GDM1 (cell line): ENCODE data around the gene KRI1.

Experiments used
- DNase-seq: peaks from one replicate; lab custom pipeline; 2025; lab: John Stamatoyannopoulos, UW

KRI1 gene

DNA sequence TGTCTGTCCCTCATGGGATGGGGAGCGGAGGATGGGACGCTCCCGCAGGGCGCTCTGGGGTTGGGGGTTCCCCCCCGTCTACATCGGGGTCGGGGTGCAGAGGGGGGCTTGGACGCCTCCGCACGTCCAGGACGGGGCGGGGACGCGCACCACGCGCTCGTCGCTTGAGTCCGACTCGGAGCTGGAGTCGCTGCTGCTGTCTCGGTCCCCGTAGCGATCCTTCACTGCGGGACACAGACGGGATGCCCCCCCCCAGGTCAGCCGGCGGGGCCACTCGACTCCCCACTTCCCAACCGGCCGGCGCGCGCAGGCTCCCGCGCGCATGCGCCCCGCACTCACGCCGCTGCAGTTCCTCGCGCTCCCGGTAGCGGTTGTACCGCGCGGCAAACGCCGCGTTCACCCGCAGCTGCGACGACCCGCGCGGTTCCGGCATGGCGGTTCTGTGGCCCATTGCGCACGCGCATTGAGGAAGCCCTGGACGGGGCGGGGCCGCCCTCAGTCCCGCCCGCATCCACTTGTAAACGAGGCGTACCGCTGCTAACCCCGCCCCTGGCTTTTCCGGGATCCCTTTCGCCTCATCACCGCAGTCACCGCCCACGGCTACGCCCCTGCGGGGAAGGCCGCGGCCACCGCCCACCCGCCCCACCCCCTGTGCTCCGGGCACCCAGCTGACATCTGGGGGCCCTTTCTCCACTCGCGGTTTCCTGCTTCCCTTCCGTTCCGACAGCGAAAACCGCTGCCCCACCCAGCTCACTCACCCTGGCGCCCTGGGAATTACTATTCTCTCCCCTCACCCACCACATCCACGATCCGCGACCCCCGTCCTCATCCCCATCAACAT lies at the start of gene KRI1:
KRI1 (minus strand) TSS at position 444 of the 841 bp plus-strand sequence; CDS start at position 433, 11 bp downstream.
- DNase-seq: peak; percentile 98

DNA sequence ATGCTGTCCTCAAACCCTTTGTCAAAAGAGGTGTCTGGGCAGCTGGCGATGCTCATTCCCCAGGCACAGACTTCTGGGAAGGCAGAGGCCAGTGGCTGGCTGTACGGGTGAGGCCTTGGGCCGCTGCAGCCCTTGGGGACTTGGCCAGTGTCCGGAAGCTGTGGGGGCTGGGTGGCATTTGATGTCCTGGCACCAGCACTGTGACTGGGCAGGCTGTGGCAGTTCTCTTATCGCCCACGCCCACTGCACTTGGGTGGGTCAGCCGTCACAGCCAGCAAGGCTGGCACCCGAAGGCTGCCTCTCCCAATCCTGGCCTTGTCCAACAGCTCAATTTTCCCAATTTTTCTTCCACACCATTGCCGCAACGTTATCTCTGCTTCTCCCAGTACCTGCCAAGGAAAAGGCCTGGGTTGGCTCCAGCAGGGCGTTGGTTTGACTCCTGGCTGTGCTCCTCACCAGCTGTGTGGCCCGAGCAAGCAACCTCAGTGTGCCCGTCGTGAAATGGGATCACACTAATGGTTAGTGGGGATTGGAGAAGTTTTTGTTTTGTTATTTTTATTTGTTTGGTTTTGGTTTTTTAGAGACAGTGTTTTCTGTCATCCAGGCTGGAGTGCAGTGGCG lies 46.8 kb upstream of the KRI1 start:
- no peak for DNase-seq

DNA sequence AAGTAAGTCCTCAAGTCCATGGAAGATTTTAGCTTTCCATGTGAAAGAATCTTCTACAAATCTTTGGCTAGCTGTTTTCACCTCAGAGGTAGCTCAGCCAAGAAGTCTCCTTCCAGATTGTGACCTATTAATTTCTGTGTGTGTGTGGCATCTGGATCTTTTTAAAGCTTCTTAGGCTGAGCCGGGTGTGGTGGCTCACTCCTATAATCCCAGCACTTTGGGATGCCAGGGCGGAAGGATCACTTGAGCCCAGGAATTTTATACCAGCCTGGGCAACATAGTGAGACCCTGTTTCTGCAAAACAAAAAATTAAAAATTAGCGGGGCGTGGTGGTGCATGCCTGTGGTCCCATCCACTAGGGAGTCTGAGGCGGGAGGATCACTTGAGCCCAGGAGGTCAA lies 46.1 kb upstream of the KRI1 start:
- DNase-seq: no peak

DNA sequence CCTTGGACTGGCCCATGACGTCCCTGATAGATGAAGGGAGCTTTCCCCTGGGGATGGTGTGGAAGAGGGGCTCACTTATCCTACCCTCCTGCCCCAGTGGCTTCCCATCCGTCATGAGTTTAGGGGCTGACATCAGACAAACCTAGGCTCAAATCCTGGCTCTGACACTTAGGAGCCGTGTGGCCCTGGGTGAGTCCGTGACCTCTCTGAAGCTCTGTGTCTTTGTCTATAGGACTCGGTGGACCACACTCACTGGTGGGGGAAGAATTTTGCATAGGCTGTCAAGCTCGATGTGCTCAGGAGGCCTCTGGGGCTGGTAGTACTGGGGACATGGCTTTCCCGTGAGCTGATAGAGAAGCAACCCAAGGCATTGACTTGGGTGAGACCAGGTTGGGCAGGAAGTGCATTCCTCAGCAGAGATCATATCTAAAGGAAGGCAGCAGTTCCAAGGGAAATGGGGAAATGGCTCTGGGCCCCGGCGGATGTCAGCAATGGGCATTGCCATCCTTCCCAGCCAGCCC lies 38.7 kb upstream of the KRI1 start:
- DNase-seq: no peak

DNA sequence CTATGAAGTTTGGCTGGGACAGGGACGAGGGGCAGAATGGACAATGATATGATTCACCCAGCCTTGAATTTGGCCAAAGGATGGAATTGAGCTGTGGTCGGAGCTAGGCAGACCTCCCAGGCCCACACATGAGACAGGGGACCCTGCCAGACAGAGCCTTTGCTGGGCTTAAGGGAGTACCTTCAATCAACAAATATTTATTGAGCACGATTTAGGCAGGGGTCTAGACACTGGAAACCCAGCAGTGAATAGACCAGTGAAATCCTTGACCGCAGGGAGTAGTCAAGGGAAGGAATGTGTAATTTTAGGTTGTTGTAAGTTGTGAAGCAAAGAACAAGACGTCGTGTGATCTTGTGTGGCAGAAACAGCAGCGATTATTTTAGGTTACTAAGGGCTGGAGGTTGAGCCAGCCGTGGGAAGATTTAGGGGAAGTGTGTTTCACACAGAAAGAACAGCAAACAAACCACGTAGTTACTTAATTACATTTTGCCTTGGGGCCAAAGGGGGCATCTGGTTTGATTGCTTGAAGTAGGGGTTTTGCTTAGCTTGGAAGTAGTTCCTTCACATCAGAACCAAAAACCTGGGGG lies 38.2 kb upstream of the KRI1 start:
- peak; percentile 30 for DNase-seq

DNA sequence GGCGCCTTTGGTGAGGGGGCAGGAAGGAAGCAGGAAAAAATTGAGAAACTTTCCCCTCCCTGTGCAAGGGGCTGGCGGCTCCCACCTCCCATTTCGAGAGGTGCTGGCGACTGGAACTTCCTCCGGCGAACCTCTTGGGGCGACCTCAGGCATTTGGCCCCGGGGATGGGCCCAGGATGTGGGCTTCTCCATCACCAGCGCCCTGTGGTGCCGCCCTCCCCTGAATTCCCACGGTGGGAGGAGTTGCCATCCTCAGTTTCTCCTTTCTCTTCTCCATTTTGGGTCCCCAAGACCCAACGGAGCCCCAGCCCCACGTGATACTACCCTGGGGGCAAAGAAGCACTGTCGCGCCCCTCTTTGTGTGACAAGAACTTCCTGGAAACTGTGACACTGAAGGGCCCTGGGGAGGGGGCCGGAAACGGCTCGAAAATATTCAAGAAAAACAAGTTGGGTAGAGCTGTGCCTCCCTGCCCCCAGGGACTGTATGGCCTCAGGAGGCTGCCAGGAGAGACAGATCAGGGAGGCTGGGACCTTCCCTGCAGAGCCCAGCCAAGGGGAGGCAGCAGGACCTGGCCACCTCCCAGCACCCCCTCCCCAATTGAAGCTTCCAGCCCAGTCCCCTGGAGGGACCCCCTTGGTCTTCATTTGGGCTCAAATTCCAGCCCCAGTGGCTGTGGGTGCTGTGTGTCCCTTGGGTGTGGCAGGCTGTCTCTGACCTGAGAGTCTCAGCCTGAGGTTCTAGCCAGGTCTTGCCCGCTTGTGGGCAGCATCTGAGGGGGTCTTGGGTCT lies 37.5 kb upstream of the KRI1 start:
- no peak for DNase-seq

DNA sequence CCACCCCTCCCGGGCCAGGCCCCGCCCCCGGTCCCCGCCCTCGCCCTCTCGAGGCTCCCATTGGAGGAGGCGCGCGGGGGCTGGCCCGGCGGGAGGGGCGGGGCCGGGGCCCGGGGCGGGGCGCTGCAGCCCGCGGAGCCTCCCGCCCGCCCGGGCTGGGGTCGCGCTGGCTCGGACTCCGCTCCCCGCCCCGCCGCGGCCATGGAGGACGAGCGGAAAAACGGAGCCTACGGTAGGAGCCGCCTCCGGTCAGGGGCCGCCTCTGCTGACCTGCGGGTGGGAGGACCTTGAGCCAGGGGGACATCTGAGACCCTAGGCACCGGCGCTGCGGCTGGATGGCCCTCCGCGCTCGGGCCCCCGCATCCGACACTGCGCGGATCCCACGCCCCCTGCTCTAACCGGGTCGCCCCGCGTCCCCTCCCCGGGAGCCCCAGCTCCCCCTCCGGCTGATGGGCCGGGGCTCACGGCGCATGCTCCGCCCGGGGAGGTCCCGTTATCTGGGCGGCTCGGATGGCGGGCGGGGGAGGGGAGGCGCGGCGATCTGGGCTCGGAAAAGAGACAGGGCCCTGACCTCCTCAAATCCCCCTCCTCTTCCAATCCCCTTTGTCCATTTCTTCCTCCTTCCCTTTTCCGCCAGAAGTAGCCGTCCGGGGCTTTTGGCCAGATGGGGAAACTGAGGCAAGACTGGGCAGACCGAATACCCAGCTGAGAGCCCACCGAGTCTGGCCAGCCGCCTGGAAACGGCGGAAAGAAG lies 36.7 kb upstream of the KRI1 start:
- DNase-seq: peak; percentile 51

DNA sequence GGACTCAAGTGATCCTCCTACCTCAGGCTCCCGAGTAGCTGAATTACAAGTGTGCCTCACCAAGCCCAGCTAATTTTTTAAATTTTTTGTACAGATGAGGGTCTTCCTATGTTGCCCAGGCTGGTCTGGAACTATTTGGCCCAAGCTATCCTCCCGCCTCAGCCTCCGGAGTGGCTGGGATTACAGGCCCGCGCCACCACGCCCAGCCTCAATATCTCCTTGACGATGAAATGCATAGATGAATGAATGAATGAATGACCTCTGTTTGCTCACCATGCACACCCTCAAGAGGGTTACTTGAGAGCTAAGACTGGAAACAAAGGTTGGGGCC lies 36.2 kb upstream of the KRI1 start:
- DNase-seq: no peak

DNA sequence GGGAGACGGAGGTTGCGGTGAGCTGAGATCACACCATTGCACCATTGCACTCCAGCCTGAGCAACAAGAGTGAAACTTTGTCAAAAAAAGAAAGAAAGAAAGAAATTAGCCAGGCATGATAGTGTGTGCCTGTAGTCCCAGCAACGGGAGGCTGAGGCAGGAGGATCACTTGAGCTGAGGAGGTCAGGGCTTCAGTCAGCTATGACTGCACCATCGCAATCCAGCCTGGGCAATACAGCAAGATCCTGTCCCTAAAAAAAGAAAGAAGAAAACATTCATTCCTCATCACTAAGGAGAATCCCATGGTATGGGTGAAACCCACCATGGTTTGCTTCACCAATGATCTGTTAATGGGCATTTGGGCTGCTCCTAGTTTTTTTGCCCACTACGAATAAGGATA lies 34.3 kb upstream of the KRI1 start:
- DNase-seq: no peak

DNA sequence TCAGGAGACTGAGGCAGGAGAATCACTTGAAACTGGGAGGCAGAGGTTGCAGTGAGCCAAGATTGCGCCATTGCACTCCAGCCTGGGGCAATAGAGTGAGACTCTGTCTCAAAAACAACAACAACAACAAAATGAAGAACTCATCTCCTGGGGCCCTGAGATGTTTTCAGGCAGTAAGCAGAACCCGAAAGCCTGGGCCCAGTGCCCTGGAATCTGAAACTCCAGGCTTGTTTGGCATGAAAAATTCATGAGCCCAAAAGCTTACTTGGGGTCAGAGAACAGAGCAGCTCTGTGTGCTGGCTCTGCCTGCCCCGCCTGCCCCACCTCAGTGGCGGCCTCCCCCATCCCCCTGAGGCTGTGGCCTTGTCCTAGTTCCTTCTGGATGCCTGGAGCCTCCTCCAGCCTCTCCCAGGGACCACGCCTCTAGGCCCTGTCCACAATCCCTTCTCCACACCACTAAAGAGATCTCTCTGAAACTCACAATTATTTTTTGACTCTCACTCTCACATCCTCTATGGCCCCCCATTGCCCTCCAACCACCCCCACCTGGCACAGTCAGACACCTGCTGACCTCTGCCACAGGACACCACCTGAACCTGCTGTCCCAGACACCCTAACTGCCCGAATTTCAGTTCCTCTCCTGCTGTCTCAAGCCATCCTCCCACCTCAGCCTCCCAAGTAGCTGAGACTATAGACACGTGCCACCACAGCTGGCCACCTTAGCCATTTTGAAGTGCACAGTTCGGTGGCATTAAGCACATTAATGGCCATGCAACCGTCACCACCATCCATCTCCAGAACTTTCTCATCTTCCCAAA lies 28.2 kb upstream of the KRI1 start:
- DNase-seq: no peak

DNA sequence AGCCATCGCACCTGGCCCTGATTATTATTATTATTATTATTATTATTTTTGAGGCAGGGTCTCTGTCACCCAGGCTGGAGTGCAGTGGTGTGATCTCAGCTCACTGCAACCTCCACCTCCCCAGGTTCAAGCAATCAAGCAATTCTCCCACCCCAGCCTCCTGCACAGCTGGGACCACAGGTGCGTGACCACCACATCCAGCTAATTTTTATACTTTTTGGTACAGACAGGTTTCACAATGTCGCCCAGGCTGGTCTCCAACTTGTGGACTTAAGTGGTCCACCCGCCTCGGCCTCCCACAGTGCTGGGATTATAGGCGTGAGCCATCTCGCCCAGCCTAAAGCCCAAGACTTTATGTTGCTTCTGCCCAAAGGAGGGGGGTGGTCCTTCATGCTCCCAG lies 27.3 kb upstream of the KRI1 start:
- DNase-seq: no peak

DNA sequence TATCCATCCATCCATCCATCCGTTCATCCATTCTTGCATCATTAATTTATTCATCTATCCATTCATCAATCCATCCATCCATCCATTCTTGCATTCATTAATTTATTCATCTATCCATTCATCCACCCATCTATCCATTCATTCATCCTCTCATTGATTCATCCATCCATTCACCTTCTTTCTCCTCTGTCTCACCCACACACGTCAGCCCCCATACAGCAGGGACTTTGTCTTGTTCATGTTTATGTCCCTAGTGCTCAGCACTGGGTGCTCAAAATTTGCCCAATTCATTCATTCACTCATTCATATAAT lies 22.0 kb upstream of the KRI1 start:
- no peak for DNase-seq

DNA sequence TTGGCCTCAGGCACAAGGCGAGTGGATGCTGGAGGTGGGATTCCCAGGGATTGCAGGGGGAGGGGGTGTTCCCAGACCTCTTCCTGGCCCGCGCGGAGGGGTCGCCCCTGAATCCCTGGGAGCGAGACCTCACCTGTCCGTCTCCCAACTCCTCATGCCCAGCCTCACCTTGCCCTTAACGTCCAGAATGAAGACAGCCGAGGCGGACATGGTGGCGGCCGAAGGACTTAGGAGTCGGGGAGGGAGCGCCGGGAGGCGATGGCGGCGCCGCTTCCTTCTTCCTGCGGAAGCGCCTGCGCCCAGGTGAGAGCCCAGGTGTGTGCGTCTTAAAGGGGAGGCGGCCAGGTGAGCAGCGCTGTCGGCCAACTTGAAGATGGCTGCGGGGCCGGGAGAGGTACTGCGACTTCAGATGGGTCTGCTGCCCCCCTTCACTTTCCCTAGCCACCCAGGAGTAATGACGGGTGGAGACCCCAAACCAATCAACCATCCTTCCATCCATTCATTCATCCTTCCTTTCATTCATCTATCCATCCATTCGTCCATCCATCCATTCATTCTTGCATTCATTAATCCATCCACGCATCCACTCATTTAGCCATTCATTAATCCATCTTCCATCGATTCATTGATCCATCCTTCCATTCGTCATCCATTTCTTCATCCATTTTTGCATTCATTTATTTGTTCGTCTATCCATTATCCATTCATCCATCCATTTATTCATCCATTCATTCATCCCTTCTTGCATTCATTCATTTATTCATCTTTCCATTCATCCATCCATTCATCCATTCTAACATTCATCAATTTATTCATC lies 21.4 kb upstream of the KRI1 start, which contains the start of gene AP1M2:
AP1M2 (minus strand) TSS at position 291 of the 817 bp plus-strand sequence; CDS start at position 210, 81 bp downstream.
- DNase-seq: no peak

DNA sequence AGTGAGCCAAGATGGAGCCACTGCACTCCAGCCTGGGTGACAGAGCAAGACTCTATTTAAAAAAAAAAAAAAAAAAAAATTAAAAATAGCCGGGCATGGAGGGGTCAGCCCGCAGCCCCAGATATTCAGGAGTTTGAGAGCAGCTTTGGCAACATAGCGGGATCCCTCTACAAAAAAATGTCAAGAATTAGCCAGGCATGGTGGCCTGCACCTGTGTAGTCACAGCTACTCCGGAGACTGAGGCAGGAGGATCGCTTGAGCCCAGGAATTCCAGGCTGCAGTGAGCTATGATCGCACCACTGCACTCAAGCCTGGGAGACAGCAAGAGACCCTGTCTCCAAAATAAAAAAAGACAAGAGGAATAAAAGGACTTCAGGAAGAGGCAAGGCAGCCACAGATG lies 20.6 kb upstream of the KRI1 start:
- DNase-seq: no peak

DNA sequence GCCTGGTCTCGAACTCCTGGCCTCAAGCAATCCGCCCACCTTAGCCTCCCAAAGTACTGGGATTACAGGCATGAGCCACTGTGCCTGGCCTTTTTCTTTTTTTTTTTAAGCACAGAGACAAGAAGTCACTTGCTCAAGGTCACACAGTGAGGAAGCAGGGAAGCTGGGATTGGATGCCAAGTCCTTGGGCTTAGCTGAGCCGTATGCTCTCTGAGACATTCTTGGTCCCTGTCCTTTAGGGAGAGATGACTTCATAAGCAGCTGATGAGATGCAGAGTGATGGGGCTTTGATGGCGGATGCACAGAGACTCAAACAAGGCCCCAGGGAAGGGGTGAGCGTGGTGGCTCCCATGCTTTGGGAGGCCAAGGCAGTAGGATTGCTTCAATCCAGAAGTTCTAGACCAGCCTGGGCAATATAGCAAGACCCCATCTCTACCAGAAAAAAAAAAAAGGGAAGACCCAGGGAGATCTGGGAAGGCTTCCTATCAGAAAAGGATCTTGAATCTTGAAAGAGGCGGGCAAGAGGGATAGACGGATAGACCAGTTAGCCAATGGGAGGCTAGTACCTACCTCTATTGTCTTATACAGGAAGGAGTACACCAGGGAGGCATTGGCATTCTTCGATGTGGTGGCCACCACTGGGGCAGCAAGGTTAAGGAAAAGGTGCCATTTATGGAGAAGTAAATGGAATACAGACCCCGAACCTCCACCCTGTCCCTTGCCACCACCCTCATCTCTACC lies 17.4 kb upstream of the KRI1 start:
- no peak for DNase-seq

DNA sequence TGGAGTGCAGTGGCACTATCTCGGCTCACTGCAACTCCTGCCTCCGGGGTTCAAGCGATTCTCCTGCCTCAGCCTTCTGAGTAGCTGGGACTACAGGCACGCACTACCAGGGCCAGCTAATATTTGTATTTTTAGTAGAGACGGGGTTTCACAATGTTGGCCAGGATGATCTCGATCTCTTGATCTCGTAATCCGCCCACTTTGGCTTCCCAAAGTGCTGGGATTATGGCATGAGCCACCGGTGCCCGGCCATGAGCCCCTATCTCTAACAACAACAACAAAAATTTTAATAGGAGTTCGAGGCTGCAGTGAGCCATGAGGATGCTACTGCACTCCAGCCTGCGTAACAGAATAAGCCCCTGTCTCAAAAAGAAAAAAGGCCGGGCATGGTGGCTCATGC lies 16.3 kb upstream of the KRI1 start:
- no peak for DNase-seq

DNA sequence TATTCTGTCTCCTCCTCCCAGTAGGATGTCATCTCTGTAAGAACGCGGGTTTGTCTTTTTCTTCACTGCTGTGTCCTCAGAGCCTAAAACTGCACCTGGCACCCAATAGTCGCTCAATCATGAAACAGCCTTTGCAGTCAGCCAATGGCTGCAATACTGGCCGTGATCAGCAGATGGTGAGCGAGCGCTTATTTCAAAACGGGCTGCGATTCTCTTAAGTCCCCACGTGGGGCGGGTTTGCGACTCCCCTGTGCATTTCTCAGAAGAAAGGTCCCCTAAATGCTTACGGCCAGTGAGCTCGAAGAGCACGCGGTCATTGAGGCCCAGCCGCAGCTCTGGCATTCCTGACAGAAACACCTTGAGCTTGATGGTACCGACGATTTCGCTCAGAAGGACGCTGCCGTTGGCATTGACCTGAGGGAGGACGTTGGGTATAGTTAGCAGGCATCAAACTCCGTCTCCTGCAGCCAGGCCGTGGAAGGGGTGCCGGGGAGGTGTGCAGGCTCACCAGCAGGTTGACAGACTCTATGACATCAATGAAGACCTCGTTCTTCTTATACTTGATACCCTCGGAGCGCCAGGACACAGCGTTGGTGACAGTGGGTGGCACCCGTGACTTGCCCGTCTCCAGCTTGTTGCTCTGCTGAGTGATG lies 15.3 kb upstream of the KRI1 start:
- peak; percentile 76 for DNase-seq

DNA sequence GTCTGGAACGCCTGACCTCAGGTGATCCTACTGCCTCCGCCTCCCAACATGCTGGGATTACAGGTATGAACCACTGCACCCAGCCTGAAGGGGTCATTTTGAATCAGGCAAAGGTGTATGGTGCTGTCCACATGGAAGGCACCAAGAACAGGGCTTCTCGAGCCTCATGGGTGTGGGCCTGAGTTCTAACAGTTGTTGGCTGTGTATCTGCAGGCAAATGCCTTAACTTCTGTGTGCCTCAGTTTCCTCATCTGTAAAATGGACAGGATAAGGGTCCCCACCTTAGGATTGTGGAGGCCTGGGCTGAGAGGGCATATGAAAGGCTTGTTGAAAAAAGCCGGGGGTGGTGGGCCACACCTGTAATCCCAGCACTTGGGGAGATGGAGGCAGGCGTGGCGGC lies 12.1 kb upstream of the KRI1 start:
- no peak for DNase-seq
